Stomach smooth muscle (tissue), 2 donors: ENCODE results near the gene PAIP1.
"Not testable (repeated sequence)": the region's sequence is repeated elsewhere in the genome, so short reads cannot be mapped to it uniquely, and the experiment has no call there.

Experiments used
- H3K27ac ChIP-seq: one replicate; pipeline ENCODE4 v1.7.0; 2013; ENCODE audit warnings: mild to moderate bottlenecking, low read length, inconsistent platforms
- H3K27me3 ChIP-seq, 2 donors: one replicate each; pipeline ENCODE4 v1.7.0; 2013; ENCODE audit warnings: low read length in 2 of 2; ENCODE audit not compliant: insufficient read depth in 2 of 2, control insufficient read depth in 1 of 2
- H3K36me3 ChIP-seq, 2 donors: one replicate each; pipeline ENCODE4 v1.7.0; 2013; ENCODE audit warnings: low read length in 2 of 2; ENCODE audit not compliant: control insufficient read depth in 2 of 2, insufficient read depth in 2 of 2
- H3K4me1 ChIP-seq: one replicate; pipeline ENCODE4 v1.7.0; 2013; ENCODE audit warnings: low read length; ENCODE audit not compliant: control insufficient read depth, insufficient read depth
- H3K4me3 ChIP-seq, 2 donors: one replicate each; pipeline ENCODE4 v1.7.0; 2013; ENCODE audit warnings: low read length in 2 of 2
- H3K9ac ChIP-seq, 2 donors: one replicate each; pipeline ENCODE4 v1.7.0; 2013; ENCODE audit warnings: low read length in 2 of 2, mild to moderate bottlenecking in 1 of 2
- H3K9me3 ChIP-seq, 2 donors: one replicate each; pipeline ENCODE4 v1.7.0; 2013; ENCODE audit warnings: low read length in 2 of 2; ENCODE audit not compliant: control insufficient read depth in 2 of 2
- donor health status: healthy.
- donor health status: Pancreatic carcinoma.

PAIP1 gene

GRCh38 chr5:43553381-43553780 is 3.5 kb downstream of the PAIP1 start:
- H3K9ac ChIP-seq, result no peak overlapping the region
- no peak overlapping the region for H3K27ac ChIP-seq
- H3K4me1 ChIP-seq, result peaks cover 9% of the 10 kb centered on the region
- H3K4me3 ChIP-seq, result no peak overlapping the region
- H3K36me3 ChIP-seq, result no peaks in the 10 kb centered on the region
- no peaks in the 10 kb centered on the region for H3K9me3 ChIP-seq
- no peaks in the 10 kb centered on the region for H3K27me3 ChIP-seq

DNA sequence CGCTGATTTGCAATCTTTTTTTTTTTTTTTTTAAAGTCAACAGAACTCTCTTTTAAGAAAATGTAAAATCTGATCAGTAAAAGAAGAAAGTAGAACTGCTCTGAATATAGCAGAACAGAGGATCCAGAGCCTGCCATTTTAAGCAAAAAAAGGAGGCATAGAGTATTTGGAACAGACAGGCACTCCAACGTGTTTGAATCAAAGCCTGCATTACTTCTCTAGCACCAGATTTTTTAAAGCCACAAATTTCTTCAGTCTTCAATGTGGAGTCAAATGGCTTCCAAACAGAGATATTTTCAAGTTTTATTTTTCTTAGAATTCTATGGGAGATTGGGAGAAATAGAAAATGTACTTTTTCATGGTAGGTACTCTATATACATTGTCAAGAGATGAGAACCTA is 5.1 kb downstream of the PAIP1 start:
- Histone ChIP-seq H3K27me3 (no peaks in the 10 kb centered on the region), H3K9ac (no peak overlapping the region), H3K27ac (no peak overlapping the region), H3K9me3 (no peaks in the 10 kb centered on the region), H3K36me3 (peaks cover 6 to 8% of the 10 kb centered on the region in 2 donors), H3K4me3 (no peak overlapping the region), H3K4me1 (peaks cover 9% of the 10 kb centered on the region)

- H3K4me3 ChIP-seq, H3K9ac ChIP-seq, H3K9me3 ChIP-seq, H3K27ac ChIP-seq, H3K4me1 ChIP-seq, H3K27me3 ChIP-seq: not testable (repeated sequence)
- peaks cover 21 to 22% of the 10 kb centered on the region in 2 donors for H3K36me3 ChIP-seq
These were observed 7.6 kb downstream of the PAIP1 start for GRCh38 chr5:43549272-43549671.

- H3K27me3 ChIP-seq, result no peaks in the 10 kb centered on the region
- H3K4me1 ChIP-seq, result no peaks in the 10 kb centered on the region
- no peak overlapping the region for H3K4me3 ChIP-seq
- H3K27ac ChIP-seq, result no peak overlapping the region
- H3K36me3 ChIP-seq, result peaks cover 21 to 22% of the 10 kb centered on the region in 2 donors
- H3K9ac ChIP-seq, result no peak overlapping the region
- H3K9me3 ChIP-seq, result no peaks in the 10 kb centered on the region
These were observed 8.5 kb downstream of the PAIP1 start for GRCh38 chr5:43548358-43548757.

GRCh38 chr5:43547532-43547931 is 9.3 kb downstream of the PAIP1 start:
- H3K4me3 ChIP-seq, result no peak overlapping the region
- no peak overlapping the region for H3K27ac ChIP-seq
- peaks cover 21 to 22% of the 10 kb centered on the region in 2 donors for H3K36me3 ChIP-seq

GRCh38 chr5:43543434-43543833 is 13.4 kb downstream of the PAIP1 start:
- H3K4me3 ChIP-seq, result no peak overlapping the region
- no peaks in the 10 kb centered on the region for H3K27me3 ChIP-seq
- H3K27ac ChIP-seq, result no peak overlapping the region
- peaks cover 22 to 30% of the 10 kb centered on the region in 2 donors for H3K36me3 ChIP-seq
- H3K4me1 ChIP-seq, result no peaks in the 10 kb centered on the region
- H3K9me3 ChIP-seq, result no peaks in the 10 kb centered on the region
- no peak overlapping the region for H3K9ac ChIP-seq

More at GRCh38 chr5:43547532-43547931, 9.3 kb downstream of the PAIP1 start:
- H3K9me3 ChIP-seq, result no peaks in the 10 kb centered on the region
- no peaks in the 10 kb centered on the region for H3K27me3 ChIP-seq
- no peaks in the 10 kb centered on the region for H3K4me1 ChIP-seq
- no peak overlapping the region for H3K9ac ChIP-seq

GRCh38 chr5:43540746-43541145 is 16.1 kb downstream of the PAIP1 start:
- peaks cover 10 to 18% of the 10 kb centered on the region in 2 donors for H3K36me3 ChIP-seq
- no peaks in the 10 kb centered on the region for H3K27me3 ChIP-seq
- no peak overlapping the region for H3K9ac ChIP-seq
- no peaks in the 10 kb centered on the region for H3K9me3 ChIP-seq
- no peak overlapping the region for H3K27ac ChIP-seq
- H3K4me3 ChIP-seq, result no peak overlapping the region
- H3K4me1 ChIP-seq, result no peaks in the 10 kb centered on the region

GRCh38 chr5:43536972-43537371 is 19.9 kb downstream of the PAIP1 start:
- Histone ChIP-seq H3K27ac (no peak overlapping the region), H3K4me1 (no peaks in the 10 kb centered on the region), H3K27me3 (no peaks in the 10 kb centered on the region), H3K4me3 (no peak overlapping the region), H3K9ac (no peak overlapping the region), H3K36me3 (peaks cover 17 to 45% of the 10 kb centered on the region in 2 donors), H3K9me3 (no peaks in the 10 kb centered on the region)

DNA sequence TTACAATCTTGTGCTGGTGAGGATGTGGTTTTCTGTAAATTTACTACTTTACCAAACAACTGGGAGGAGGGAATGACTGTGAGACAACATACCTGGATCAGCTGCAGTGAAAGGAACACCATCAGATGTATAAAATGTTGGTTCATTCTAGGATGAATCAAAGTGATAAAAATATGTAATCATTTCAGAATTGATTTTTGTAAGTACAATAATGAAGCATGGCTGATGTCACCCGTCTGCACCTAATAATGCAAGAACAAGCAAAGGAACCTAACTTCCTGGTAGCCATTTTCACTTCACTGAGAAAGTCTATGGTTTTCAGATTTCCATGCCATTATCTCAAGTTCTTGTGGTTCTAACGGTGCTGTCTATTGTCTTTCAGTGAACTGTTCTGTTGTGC is 23.2 kb downstream of the PAIP1 start:
- Histone ChIP-seq H3K9me3 (no peaks in the 10 kb centered on the region), H3K4me3 (no peak overlapping the region), H3K27me3 (no peaks in the 10 kb centered on the region), H3K4me1 (no peaks in the 10 kb centered on the region), H3K27ac (no peak overlapping the region), H3K36me3 (peaks cover 25 to 47% of the 10 kb centered on the region in 2 donors), H3K9ac (no peak overlapping the region)

GRCh38 chr5:43530648-43531047 is 26.2 kb downstream of the PAIP1 start:
- no peak overlapping the region for H3K27ac ChIP-seq
- no peak overlapping the region for H3K4me3 ChIP-seq
- H3K36me3 ChIP-seq, result peaks cover 28 to 54% of the 10 kb centered on the region in 2 donors
- H3K27me3 ChIP-seq, result no peaks in the 10 kb centered on the region
- no peaks in the 10 kb centered on the region for H3K4me1 ChIP-seq
- H3K9me3 ChIP-seq, result no peaks in the 10 kb centered on the region
- no peak overlapping the region for H3K9ac ChIP-seq

DNA sequence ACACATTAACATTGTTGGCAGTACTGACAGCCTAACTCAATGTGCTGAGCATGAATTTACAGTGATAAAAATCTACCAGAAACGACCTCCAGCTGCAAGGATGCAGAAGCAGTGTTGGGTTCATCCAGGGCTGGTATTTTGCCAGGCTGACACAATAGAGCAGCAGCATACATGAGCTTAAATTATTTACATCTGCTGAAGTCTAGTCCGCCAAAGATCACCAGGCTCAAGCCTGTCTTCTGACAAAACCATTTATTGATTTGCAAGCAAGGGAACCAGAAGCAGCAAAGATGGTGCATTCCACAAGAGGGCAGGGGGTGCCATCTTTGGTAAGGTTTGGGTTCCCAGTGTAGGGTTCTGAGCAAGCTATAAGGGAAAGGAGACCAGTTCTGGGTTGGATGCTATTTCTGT is 33.2 kb downstream of the PAIP1 start:
- H3K9me3 ChIP-seq, result no peaks in the 10 kb centered on the region
- H3K27ac ChIP-seq, result no peak overlapping the region
- peaks cover 13 to 20% of the 10 kb centered on the region in 2 donors for H3K36me3 ChIP-seq
- H3K27me3 ChIP-seq, result no peaks in the 10 kb centered on the region
- H3K9ac ChIP-seq, result no peak overlapping the region
- no peak overlapping the region for H3K4me3 ChIP-seq
- no peaks in the 10 kb centered on the region for H3K4me1 ChIP-seq
